ENCODE results near the gene KRTAP19-1. TPM values are rescaled to one million over a fixed set of nuclear protein-coding genes. Genes with fewer than 3 reads are reported as not detected.

KRTAP19-1 gene
- total RNA-seq, 1 experiment from 2014 or later, result not detected

DNA sequence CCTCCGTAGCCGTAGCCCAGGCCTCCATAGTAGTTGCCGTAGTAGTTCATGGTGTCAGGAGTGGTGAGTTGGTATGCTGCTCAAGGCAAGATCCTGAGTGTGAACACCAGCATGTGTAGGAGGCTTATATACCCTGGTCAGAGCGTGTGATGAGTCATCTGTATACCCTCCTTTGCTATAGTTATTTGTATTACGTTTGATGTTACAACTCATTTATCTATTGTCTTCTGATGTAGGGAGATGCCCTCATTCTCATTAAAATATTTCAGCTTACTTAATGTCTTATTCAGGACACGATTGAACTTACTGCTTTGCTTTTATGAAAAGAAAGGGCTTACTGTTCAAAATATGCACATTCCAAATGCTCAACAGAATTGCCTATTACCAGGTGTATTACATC lies 21.9 kb upstream of the KRTAP19-1 start, which contains the start of gene KRTAP19-5:
KRTAP19-5 (minus strand) TSS at position 101 of the 400 bp plus-strand sequence; CDS start at position 50, 51 bp downstream.
- H3K9ac ChIP-seq (ENCODE audit: low read length), result no peak within 1 kb of the TSS
- no peaks in the 10 kb centered on the region for H3K79me2 ChIP-seq (ENCODE audit: insufficient read depth, low read length)
- no peak within 1 kb of the TSS for H3K4me2 ChIP-seq (ENCODE audit: low read length)
- no peak within 1 kb of the TSS for H3K27ac ChIP-seq (ENCODE audit: low read depth, low read length)
- intact Hi-C loops (cut with micrococcal nuclease), result no loop called here
- peaks cover 13 to 22% of the 10 kb centered on the region in 2 experiments; a peak in 3 of 4 replicates for H3K9me3 ChIP-seq (ENCODE audit: control insufficient read depth in 1 of 2, insufficient read depth in 1 of 2, low read depth in 1 of 2, low read length in 2 of 2)
- ATAC-seq (no peak), DNase-seq (ENCODE audit: low read depth, low spot score) (no peak)
- no peak within 1 kb of the TSS for H2AFZ ChIP-seq (ENCODE audit: low read depth, low read length, poor library complexity, severe bottlenecking)
- POLR2A ChIA-PET, result no interaction called here
- no peak within 1 kb of the TSS for H3K4me3 ChIP-seq (replicated peaks in 1 of 2; ENCODE audit: low read depth in 1 of 2, low read length in 2 of 2)
- CTCF ChIA-PET, result no interaction called here
- no peaks in the 10 kb centered on the region for H3K27me3 ChIP-seq (ENCODE audit: insufficient read depth, low read length)
- TF ChIP-seq FOSL1 (IDR thresholded peaks at IDR 0.05; ENCODE audit: low read depth) (no peak), TCF7L2 (IDR thresholded peaks at IDR 0.05; ENCODE audit: borderline replicate concordance, extremely low read depth, insufficient read depth, insufficient read length) (no peak), CBX3 (IDR thresholded peaks at IDR 0.05; ENCODE audit: low read depth) (no peak), POLR2A (IDR thresholded peaks at IDR 0.05; ENCODE audit: borderline replicate concordance, extremely low read depth, insufficient read depth, insufficient read length) (no peak), SIN3A (IDR thresholded peaks at IDR 0.05; ENCODE audit: low read depth) (no peak), EZH2 (IDR thresholded peaks at IDR 0.05) (no peak), EZH2phosphoT487 (IDR thresholded peaks at IDR 0.05; ENCODE audit: borderline replicate concordance) (no peak), SP1 (IDR thresholded peaks at IDR 0.05; ENCODE audit: low read depth) (no peak), SRF (IDR thresholded peaks at IDR 0.05; ENCODE audit: low read depth) (no peak), CEBPB (IDR thresholded peaks at IDR 0.05; ENCODE audit: low read depth) (no peak), ZFX (IDR thresholded peaks at IDR 0.05) (no peak)
- TF ChIP-seq, protein P1, sequence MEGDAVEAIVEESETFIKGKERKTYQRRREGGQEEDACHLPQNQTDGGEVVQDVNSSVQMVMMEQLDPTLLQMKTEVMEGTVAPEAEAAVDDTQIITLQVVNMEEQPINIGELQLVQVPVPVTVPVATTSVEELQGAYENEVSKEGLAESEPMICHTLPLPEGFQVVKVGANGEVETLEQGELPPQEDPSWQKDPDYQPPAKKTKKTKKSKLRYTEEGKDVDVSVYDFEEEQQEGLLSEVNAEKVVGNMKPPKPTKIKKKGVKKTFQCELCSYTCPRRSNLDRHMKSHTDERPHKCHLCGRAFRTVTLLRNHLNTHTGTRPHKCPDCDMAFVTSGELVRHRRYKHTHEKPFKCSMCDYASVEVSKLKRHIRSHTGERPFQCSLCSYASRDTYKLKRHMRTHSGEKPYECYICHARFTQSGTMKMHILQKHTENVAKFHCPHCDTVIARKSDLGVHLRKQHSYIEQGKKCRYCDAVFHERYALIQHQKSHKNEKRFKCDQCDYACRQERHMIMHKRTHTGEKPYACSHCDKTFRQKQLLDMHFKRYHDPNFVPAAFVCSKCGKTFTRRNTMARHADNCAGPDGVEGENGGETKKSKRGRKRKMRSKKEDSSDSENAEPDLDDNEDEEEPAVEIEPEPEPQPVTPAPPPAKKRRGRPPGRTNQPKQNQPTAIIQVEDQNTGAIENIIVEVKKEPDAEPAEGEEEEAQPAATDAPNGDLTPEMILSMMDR (IDR thresholded peaks at IDR 0.05 in 2 of 3, conservative IDR thresholded peaks at IDR 0.05 in 1 of 3; ENCODE audit: borderline replicate concordance in 1 of 3, insufficient read depth in 1 of 3, low read depth in 2 of 3, low read length in 2 of 3), result no peak
- TF ChIP-seq, protein P2, sequence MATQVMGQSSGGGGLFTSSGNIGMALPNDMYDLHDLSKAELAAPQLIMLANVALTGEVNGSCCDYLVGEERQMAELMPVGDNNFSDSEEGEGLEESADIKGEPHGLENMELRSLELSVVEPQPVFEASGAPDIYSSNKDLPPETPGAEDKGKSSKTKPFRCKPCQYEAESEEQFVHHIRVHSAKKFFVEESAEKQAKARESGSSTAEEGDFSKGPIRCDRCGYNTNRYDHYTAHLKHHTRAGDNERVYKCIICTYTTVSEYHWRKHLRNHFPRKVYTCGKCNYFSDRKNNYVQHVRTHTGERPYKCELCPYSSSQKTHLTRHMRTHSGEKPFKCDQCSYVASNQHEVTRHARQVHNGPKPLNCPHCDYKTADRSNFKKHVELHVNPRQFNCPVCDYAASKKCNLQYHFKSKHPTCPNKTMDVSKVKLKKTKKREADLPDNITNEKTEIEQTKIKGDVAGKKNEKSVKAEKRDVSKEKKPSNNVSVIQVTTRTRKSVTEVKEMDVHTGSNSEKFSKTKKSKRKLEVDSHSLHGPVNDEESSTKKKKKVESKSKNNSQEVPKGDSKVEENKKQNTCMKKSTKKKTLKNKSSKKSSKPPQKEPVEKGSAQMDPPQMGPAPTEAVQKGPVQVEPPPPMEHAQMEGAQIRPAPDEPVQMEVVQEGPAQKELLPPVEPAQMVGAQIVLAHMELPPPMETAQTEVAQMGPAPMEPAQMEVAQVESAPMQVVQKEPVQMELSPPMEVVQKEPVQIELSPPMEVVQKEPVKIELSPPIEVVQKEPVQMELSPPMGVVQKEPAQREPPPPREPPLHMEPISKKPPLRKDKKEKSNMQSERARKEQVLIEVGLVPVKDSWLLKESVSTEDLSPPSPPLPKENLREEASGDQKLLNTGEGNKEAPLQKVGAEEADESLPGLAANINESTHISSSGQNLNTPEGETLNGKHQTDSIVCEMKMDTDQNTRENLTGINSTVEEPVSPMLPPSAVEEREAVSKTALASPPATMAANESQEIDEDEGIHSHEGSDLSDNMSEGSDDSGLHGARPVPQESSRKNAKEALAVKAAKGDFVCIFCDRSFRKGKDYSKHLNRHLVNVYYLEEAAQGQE (IDR thresholded peaks at IDR 0.05; ENCODE audit: low read depth), result no peak
- TF ChIP-seq, protein P3, sequence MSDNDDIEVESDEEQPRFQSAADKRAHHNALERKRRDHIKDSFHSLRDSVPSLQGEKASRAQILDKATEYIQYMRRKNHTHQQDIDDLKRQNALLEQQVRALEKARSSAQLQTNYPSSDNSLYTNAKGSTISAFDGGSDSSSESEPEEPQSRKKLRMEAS (IDR thresholded peaks at IDR 0.05), result no peak
- TF ChIP-seq, protein P4, sequence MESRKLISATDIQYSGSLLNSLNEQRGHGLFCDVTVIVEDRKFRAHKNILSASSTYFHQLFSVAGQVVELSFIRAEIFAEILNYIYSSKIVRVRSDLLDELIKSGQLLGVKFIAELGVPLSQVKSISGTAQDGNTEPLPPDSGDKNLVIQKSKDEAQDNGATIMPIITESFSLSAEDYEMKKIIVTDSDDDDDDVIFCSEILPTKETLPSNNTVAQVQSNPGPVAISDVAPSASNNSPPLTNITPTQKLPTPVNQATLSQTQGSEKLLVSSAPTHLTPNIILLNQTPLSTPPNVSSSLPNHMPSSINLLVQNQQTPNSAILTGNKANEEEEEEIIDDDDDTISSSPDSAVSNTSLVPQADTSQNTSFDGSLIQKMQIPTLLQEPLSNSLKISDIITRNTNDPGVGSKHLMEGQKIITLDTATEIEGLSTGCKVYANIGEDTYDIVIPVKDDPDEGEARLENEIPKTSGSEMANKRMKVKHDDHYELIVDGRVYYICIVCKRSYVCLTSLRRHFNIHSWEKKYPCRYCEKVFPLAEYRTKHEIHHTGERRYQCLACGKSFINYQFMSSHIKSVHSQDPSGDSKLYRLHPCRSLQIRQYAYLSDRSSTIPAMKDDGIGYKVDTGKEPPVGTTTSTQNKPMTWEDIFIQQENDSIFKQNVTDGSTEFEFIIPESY (IDR thresholded peaks at IDR 0.05; ENCODE audit: extremely low read depth, insufficient replicate concordance, low read length), result no peak
- no peaks in the 10 kb centered on the region for H3K4me1 ChIP-seq (ENCODE audit: control insufficient read depth in 1 of 2, insufficient read depth in 2 of 2, low read length in 2 of 2)
- RAD21 ChIA-PET (ENCODE audit: low non-redundant PET in 1 of 2, low total read pairs in 2 of 2, uncharacterized antibody in 2 of 2, unreplicated experiment in 2 of 2), result no interaction called here
- H3K9me2 ChIP-seq (ENCODE audit: insufficient read depth), result no peaks in the 10 kb centered on the region
- no peaks in the 10 kb centered on the region for H3K36me3 ChIP-seq (ENCODE audit: control insufficient read depth in 1 of 2, insufficient read depth in 2 of 2, low read length in 2 of 2)
- no TSS peak for BruUV-seq (replicated peaks)
- H4K20me1 ChIP-seq (ENCODE audit: insufficient read depth), result no peaks in the 10 kb centered on the region

Measured in HCT116 (cell line).